OCI-LY7 (cell line): ENCODE data around the gene IGFLR1. TPM values are rescaled to one million over a fixed set of nuclear protein-coding genes. Genes with fewer than 3 reads are reported as not detected.

Experiments
- BruUV-seq: library from RNA; stranded (reverse); fragments of 400-500 nt; replicated peaks from 2 replicates; lab custom pipeline; 2021; lab: Mats Ljungman, UMichigan
- CTCF ChIA-PET: fragments of 300-600 bp; sonication (Branson Sonifier 250); formaldehyde crosslinking; loops from one replicate; lab custom pipeline; 2022; ENCODE audit warnings: antibody characterized with exemption; ENCODE audit not compliant: unreplicated experiment; lab: Charles Lee
- POLR2A ChIA-PET: fragments of 300-600 bp; sonication (Branson Sonifier 250); formaldehyde crosslinking; loops from one replicate; lab custom pipeline; 2022; ENCODE audit warnings: antibody characterized with exemption; lab: Charles Lee
- DNase-seq: peaks from one replicate; pipeline ENCODE4 v3.0.0-alpha.2; 2015; ENCODE audit warnings: low spot score
- H2AFZ ChIP-seq: fragments of 200-600 bp; sonication (generic), shearing (Covaris generic); 2 replicates; pipeline ENCODE4 v1.6.1; 2014; ENCODE audit warnings: mild to moderate bottlenecking, antibody characterized with exemption, low read length, moderate library complexity
- H3K27ac ChIP-seq: fragments of 200-600 bp; sonication (generic); 2 replicates; pipeline ENCODE4 v1.5.1; 2014; ENCODE audit warnings: mixed run types, low read depth, mild to moderate bottlenecking, moderate library complexity, low read length, inconsistent platforms; ENCODE audit not compliant: poor library complexity, severe bottlenecking
- H3K36me3 ChIP-seq: fragments of 200-600 bp; sonication (generic); 2 replicates; pipeline ENCODE4 v1.6.1; 2014; ENCODE audit warnings: mild to moderate bottlenecking, antibody characterized with exemption, low read length, moderate library complexity, mixed read lengths; ENCODE audit not compliant: insufficient read depth
- H3K4me1 ChIP-seq: fragments of 200-600 bp; sonication (generic); 2 replicates; pipeline ENCODE4 v1.5.1; 2014; ENCODE audit warnings: mild to moderate bottlenecking, low read length; ENCODE audit not compliant: insufficient read depth, poor library complexity, severe bottlenecking
- H3K4me2 ChIP-seq: fragments of 200-600 bp; sonication (generic); 2 replicates; pipeline ENCODE4 v1.6.1; 2014; ENCODE audit warnings: mild to moderate bottlenecking, low read length
- H3K4me3 ChIP-seq: fragments of 200-600 bp; sonication (generic); 2 replicates; pipeline ENCODE4 v1.5.1; 2014; ENCODE audit warnings: mild to moderate bottlenecking, low read depth, low read length; ENCODE audit not compliant: poor library complexity, severe bottlenecking
- H3K79me2 ChIP-seq: fragments of 200-600 bp; sonication (generic); 2 replicates; pipeline ENCODE4 v1.6.1; 2016; ENCODE audit warnings: low read depth, mild to moderate bottlenecking, low read length, moderate library complexity, mixed read lengths; ENCODE audit not compliant: insufficient read depth
- H3K9me2 ChIP-seq: fragments of 200-600 bp; sonication (generic); 2 replicates; pipeline ENCODE4 v1.6.1; 2016; ENCODE audit warnings: mild to moderate bottlenecking, low read length, mixed read lengths; ENCODE audit not compliant: insufficient read depth
- H3K9me3 ChIP-seq: fragments of 200-600 bp; sonication (generic); 2 replicates; pipeline ENCODE4 v1.6.1; 2014; ENCODE audit warnings: mild to moderate bottlenecking, mixed run types, low read length, mixed read lengths
- H4K20me1 ChIP-seq: fragments of 200-600 bp; sonication (generic); 2 replicates; pipeline ENCODE4 v1.6.1; 2014; ENCODE audit warnings: mild to moderate bottlenecking, antibody characterized with exemption, low read length, moderate library complexity, mixed read lengths; ENCODE audit not compliant: insufficient read depth
- CTCF ChIP-seq: fragments of 200-600 bp; sonication (generic); conservative IDR thresholded peaks from 2 replicates; pipeline ENCODE4 v1.5.1; 2014; ENCODE audit warnings: mild to moderate bottlenecking, antibody characterized with exemption, low read length, moderate library complexity, mixed read lengths
- EZH2phosphoT487 ChIP-seq: fragments of 200-600 bp; sonication (generic); IDR thresholded peaks from 2 replicates; pipeline ENCODE4 v1.6.1; 2018; ENCODE audit warnings: low read depth, borderline replicate concordance, mild to moderate bottlenecking, mixed run types, antibody characterized with exemption, low read length, moderate library complexity, mixed read lengths
- intact Hi-C: fragments of 100-400 bp; cut with micrococcal nuclease; formaldehyde crosslinking; loops from one replicate; pipeline ENCODE4 v1.10.0; 2022; ENCODE audit not compliant: unreplicated experiment
- total RNA-seq, 2 experiments: library from RNA; depleted of rRNA in 1 of 2; stranded (reverse); fragments of >200 nt in 1 of 2; shearing (Covaris generic) in 1 of 2; gene quantifications; 2 replicates each; pipeline ENCODE4 v1.2.3, GENCODE V29; 2014 to 2022

IGFLR1 gene
- total RNA-seq, 2 experiments from 2014 or later, result 8.5 to 18.3 TPM

GRCh38 chr19:35787227-35787799, 45.1 kb upstream of the IGFLR1 start:
- ChIA-PET POLR2A (no interaction called here), CTCF (no interaction called here)
- no TSS peak for BruUV-seq

GRCh38 chr19:35786299-35787160, 44.3 kb upstream of the IGFLR1 start:
- Histone ChIP-seq H4K20me1 (no peaks in the 10 kb centered on the region), H3K36me3 (peaks cover under 1% of the 10 kb centered on the region; the same call in 1 of the 2 replicates), H3K9me3 (no peaks in the 10 kb centered on the region), H3K27ac (no peak overlapping the region), H3K4me2 (no peak overlapping the region), H3K4me3 (no peak overlapping the region), H3K4me1 (no peaks in the 10 kb centered on the region), H3K79me2 (no peaks in the 10 kb centered on the region), H3K9me2 (no peaks in the 10 kb centered on the region), H2AFZ (no peak overlapping the region)
- no peak for DNase-seq
- POLR2A ChIA-PET, result no interaction called here
- intact Hi-C loops, result no loop called here
- CTCF ChIA-PET, result no interaction called here
- no TSS peak for BruUV-seq
- no peak for TF ChIP-seq EZH2phosphoT487
- TF ChIP-seq CTCF, result no peak

More at GRCh38 chr19:35787227-35787799, 45.1 kb upstream of the IGFLR1 start:
- H3K4me3 ChIP-seq, result no peak overlapping the region
- intact Hi-C loops, result no loop called here
- H3K27ac ChIP-seq, result no peak overlapping the region
- H3K36me3 ChIP-seq, result no peaks in the 10 kb centered on the region
- no peaks in the 10 kb centered on the region for H4K20me1 ChIP-seq
- H2AFZ ChIP-seq, result no peak overlapping the region
- TF ChIP-seq CTCF (no peak), EZH2phosphoT487 (no peak)
- no peaks in the 10 kb centered on the region for H3K9me2 ChIP-seq
- no peaks in the 10 kb centered on the region for H3K9me3 ChIP-seq
- no peak for DNase-seq
- no peaks in the 10 kb centered on the region for H3K4me1 ChIP-seq
- H3K4me2 ChIP-seq, result no peak overlapping the region
- no peaks in the 10 kb centered on the region for H3K79me2 ChIP-seq

DNA sequence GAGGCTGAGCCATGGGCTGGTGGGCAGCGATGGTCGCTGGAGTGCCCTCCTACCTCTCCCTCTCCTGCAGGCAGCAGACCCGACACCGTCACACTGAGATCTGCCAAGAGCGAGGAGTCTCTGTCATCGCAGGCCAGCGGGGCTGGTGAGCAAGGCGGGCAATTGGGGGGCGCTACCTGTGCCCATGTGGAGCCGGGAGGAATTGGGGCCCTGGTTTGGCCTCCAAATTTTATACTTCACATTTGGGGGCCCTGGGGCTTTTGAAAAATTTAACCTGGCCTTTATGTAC, 43.0 kb upstream of the IGFLR1 start:
- DNase-seq, result no peak
- no peak overlapping the region for H3K4me2 ChIP-seq
- H3K4me3 ChIP-seq, result no peak overlapping the region
- no TSS peak for BruUV-seq
- H3K9me3 ChIP-seq, result no peaks in the 10 kb centered on the region
- no peaks in the 10 kb centered on the region for H3K4me1 ChIP-seq
- H3K9me2 ChIP-seq, result no peaks in the 10 kb centered on the region
- ChIA-PET CTCF (interaction anchor here (0.6 kb wide), 1 partner anchor 9 kb away, joined by 7 read pairs; no protein-coding TSS in a partner anchor), POLR2A (interaction anchor here (0.6 kb wide), 1 partner anchor 50 kb away, joined by 5 read pairs; no protein-coding TSS in a partner anchor)
- H3K27ac ChIP-seq, result no peak overlapping the region
- no peaks in the 10 kb centered on the region for H4K20me1 ChIP-seq
- no peak for TF ChIP-seq CTCF
- TF ChIP-seq EZH2phosphoT487, result no peak
- H3K36me3 ChIP-seq, result peaks cover 5% of the 10 kb centered on the region; the same call in 1 of the 2 replicates
- H2AFZ ChIP-seq, result no peak overlapping the region
- intact Hi-C loops, result no loop called here
- no peaks in the 10 kb centered on the region for H3K79me2 ChIP-seq
